HK-2 (cell line): ENCODE data around the gene CTIF.

Experiments
- DNase-seq: peaks from one replicate; pipeline ENCODE4 v3.0.0-alpha.2; 2018; ENCODE audit not compliant: unreplicated experiment

The CTIF gene

DNA sequence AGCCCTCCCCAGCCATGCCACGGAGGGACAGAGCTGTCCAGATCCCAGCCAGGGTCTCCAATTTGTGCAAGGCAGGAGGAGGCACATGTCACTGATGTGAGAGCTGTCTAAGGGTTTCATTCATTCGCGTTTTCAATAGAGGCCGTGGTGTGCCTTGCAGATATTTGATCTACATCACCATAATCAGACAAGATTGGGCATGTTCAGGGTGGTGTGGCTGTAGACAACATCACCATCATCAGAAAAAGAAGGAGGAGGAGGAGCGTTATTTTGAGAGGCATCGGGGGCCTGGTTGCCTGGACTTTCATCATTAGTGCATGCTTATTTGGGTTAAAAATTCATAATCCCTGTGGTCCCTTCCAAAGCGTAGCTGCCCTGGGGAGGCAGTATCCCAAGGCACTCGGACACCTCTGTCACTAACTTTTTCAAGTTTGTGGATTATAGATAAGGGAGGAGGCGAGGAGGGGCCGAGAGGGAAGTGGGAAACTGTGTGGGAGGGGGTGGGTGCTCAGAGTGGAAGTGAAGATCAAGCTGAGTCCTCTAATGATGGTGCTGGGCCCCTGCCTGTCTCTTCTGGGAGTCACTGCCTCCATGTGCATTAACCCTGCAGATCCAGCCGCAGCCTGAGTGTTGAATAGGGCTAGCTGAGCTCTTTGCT lies 194.1 kb downstream of the CTIF start:
- no peak for DNase-seq

DNA sequence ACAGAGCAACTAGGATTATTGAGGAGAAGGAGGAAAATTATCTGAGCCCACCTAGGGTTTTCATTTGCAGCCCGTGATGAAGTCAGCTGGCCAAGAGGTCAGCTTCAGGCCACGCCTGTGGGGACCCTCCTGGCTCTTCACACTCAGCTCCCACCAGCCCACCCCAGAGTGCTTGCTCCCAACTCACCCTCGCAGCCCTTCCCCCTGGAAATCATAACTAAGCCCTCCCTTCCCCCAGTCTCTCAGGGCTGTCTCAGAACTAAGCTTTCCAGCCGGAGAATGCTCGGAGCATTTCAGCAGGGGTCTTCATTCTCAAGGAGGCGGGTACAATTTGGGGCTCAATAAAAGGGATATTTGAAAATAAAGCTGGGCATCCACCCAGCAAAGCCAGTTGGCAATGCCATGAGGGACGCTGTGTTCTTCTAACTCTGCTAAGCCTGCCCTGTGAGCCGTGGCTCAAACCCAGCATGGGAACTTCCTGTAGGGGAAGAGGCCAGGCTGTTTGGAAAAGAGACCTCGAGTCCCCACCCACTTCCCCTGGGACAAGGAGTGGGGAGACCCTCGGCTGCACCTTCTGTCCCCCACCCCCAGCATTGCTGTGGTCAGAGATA lies 194.9 kb downstream of the CTIF start:
- DNase-seq = no peak

DNA sequence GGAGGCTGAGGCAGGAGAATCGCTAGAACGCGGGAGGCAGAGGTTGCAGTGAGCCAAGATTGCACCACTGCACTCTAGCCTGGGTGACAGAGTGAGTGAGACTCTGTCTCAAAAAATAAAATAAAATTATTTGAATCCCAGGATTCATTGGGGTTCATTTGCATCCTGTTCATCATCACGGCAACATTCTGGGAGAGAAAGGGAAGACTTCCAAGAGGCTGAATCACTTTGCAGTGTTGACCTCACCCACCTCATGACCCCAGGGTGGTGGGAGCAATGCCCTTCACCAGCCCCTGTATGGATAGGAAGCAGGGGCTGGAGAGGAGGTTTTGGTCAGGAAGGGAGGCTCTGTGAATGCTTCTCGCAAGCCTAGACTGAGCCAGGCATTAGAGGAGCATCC lies 195.6 kb downstream of the CTIF start:
- DNase-seq = no peak

DNA sequence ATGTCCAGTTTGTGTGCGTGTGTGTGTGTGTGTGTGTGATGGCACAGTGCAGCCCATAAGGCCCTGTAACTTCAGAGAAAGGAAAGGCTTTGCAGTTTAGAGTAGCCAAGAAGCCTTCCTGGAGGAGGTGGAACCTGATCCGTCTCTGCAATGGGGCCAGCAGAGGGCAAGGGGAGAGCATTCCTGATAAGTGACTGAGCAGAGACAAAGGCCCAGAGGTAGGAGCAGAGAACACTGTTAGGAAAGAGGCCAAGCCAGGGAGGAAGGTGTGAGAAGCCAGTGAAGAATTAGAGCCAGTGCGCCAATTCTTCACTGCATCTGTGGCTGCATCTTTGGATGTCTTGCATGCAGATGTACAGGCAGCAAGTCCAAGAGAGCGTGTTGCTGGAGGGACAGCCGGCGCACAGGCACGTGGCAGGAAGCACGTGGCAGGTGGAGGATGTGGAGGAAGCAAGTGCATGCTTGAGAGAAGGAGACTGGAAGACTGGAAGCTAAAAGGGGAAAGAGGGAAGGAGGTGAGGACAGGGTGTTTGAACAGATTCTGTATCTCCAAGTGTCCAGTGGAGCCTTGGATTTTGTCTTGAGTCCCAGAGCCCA lies 196.3 kb downstream of the CTIF start:
- no peak for DNase-seq

DNA sequence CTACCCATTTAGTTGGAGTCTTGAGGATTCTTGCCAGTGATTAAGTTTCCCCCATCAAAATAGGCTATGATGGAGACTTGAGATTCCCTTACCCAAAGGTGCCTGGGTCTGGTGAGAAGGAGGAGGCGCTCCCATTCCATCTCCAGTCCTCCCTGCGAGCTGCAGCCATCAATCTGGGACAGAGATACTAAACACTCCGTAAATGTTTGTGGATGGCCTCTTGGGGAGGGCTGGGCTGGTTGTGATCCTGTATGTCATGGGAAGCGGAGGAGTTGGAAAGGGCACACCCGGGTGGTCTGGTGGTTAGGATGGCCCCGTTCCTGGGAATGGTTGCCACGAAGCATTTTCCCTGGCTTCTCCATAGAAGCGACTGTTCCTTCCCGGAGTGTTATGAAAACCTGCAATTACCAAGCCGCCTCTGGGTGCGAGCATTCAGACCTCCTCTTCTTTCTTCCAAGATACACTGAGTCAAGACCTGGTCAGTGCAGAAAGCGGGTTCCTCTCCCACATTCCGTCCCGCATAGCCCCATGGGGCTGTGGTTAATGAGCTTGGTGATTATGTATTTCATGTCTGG lies 196.9 kb downstream of the CTIF start:
- no peak for DNase-seq

DNA sequence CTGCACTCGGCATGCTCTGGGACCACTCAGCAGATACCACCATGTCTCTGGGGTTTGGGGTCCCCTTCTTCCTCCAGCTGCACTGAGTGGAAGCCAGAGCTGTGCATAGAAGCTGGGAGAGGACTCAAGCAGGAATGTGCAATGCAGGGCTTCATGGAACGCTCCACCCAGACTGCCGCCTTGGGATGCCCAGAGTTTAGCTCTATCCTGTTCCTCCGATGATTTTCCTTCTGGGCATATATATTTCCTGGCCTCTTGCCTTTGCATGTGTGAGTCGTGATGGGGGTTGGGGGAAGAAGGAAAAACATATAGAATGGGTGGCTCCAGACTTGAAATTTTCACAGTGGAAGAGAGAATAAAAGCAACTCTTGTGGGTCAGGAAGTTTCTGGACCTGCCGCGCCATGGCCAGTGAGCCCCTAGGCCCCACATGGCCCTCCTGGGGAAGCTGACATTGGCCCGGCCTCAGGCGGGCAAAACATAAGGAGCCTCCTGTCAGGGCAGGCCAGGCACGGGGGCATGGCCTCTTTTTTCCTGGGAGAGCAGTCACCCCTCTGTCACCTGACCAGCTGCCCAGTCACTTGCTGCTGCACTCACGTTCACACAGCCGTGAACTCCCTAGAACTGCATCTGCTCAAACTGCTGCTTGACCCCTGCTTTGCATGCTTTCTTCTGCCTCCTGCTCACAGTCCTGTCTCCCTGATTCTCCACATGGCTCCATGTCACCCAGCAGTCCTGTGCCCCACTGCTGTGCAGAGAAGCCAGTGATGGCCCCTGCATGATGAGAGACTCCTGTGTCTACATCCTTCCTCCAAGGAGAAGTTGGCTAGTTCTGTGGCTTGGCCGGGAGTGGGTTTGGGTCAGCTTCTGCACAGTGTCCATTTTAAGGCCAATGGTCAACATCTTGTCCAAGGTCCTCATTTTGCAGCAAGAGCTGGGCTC lies 197.8 kb downstream of the CTIF start:
- no peak for DNase-seq

DNA sequence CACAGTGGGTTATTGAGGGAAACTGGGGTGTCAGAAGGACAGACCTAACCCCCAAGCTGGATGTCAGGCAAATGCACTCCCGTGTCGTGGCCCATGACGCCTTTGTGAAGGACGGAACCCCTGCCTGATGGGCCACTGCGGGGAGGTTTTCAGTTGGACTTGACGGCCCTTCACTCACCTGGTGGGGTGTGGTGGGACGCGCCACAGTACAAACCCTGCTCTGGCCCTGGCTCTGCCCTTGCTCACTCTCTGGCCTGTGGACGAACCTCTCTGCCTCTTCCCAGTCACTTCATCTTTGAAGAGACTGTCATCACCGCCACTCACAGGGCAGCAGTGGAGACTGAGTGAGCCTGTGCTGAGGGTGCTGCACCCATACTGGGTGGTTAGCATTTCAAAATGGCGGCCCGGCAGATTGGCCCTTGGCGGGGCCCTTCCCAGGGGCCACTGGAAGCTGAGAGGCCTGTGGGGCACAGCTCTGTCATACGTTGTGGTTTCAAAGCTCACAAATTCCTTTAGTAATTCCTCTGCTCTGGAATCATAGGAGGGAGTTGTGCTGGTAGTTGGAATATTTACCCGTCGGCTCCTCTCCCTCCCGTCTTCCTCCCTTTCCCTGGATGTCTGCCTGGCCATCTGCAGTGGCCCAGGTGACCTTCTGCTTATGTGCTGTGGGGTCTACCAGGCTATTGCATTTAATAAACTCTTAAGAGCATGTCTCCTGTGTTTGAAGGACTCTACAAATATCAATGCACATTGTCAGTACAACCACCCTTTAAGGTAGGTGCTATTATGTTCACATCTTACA lies 200.6 kb downstream of the CTIF start:
- no peak for DNase-seq

DNA sequence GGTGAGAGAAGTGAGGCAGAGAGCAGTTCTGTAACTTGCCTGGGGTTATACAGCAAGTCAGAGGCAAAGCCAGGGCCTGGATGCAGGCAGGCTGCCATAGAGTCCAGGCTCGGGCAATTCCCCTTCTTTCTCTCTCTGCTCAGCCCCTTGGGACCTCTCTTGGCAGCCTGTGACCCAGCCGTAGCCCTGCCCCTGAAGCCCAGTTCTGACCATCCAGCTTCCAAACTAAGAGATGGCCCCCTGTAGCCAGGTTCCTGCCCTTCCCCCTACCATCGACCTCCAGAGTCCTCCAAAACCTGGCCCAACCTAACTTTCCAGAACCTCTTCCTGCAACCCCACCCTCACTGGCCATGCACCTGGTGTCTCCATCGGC lies 201.2 kb downstream of the CTIF start:
- no peak for DNase-seq

DNA sequence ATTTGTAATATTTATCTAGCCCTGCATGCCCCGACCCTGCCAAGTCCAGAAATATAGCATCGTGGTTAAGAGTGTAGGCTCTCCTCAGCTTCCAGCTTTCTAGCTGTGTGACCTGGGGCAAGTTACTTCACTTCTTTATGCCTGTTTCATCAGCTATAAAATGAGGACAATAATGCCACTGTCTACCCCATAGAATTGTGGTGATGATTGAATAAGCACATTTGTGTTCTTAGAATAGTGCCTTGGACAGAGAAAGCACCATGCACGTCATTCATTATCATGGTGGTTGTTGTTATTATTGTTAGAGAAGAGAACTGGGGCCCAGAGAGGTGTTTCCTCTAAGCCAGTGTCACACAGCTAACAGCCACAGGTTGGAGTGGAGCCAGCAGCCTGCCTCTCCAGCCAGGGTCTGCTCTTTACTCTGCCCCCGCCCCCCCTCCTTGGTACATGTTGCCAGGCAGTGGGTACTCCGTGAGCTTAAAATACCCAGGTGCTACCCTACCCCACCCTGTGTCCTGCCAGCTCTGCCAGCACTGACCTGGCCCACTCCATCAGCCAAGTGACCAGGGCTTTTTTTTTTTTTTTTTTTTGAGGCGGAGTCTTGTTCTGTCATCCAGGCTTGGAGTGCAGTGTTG lies 202.1 kb downstream of the CTIF start:
- no peak for DNase-seq

DNA sequence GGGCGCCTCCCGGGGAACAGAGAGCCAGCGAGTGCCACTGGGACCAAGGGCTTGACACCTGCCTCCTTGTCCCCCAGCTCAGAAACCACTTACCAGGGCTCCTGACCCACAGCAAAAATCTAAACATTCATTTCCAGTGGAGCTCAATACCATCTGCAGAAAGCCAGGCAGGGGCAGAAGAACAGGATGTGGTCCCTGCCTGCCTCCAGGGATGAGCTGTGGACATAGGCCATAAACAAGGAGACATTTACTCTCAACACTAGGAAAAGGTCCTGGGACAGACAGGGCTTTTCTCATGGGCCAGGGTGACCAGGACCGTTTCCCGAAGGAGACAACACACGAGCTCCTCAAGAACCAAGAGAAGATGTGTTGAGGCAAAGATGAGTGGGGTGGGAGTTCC lies 203.0 kb downstream of the CTIF start:
- DNase-seq = no peak

DNA sequence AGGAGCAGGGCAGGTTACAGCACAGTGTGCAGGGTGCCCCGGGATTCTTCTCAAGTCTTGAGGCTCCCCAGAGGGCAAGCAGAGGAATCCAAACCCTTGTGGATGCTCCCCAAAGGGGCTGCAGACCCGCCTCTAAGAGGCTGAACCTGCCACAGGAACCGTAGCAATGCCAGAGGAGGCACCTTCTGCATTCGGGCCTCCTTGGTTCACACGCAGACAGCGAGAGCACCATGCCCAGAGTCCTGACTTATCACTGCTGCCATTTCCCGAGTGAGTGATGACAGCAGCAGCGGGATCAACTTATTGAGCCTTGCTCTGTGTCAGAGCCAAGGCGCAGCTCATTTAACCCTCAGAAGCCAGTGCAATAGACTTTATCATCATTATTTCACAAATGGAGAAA lies 203.5 kb downstream of the CTIF start:
- DNase-seq = no peak

DNA sequence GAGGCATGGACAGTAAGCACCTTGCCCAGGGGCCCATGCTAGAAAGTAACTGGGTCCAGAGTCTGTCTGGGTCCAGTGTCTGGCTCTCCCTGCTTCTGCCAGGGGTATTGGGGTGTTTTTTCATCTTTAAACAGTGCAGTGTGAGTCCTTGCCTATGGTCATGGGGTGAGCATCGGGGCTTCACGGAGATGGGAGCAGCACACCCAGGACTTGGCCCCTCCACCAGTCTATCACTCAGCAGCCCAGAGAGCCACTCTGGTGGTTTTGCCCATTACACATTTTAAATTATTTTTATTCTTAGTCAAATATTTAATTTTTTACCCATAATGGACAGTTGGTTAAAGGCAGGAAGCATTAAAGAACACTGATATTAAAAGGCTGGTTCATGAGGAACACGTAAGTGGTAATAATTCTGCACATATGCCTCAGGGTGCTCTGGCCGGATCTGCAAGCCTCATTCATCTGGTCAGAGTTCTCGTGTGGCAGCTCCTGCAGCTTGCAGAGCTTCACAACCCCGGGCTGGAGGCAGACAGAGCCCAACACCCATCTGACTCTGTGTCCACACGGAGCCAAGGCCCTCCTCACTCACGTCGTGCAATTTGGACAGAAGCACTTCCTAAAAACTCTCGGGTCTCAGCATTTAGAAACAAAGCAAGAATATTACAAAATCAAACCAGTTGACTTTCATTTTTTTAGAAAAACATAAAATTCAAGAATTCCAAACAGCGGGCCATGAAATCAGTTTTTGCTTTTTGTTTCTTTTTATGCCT lies 204.1 kb downstream of the CTIF start:
- no peak for DNase-seq

DNA sequence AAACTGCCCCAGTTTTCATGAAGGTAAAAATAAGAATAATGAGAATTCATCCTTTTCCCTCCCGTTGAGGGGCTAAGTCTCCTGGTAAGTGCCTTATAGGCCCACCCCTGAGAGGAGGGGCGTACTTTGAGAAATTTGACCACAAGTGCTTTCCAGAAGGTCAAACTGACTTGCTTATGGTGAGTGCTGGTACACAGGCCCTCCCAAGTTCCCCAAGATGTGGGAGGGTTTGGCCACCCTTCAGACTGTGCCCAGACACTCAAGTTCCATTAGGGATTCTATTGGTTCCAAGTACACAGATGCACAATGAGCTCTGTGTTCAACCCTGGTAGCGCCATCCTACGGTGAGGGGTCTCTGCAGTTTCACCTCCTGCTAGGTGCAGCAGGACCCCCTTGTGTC lies 205.1 kb downstream of the CTIF start:
- DNase-seq = no peak

DNA sequence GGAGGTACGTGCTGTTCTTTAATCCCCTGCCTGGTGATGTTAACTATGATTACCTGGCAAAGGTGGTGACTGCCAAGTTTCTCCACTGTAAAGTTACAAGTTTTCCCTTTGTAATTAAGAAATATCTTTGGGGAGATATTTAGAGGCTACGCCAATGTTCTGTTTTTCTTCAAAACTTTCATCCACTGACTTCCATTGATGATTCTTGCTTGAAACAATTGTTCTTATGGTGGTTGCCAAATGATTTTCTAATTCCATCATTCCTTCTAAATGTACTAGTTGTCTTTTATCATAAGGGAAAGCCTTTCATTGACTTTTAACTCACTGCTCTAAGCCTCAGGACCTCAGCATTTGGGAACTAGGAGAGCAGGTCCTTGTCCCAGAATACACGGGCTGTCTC lies 206.5 kb downstream of the CTIF start:
- DNase-seq = no peak

DNA sequence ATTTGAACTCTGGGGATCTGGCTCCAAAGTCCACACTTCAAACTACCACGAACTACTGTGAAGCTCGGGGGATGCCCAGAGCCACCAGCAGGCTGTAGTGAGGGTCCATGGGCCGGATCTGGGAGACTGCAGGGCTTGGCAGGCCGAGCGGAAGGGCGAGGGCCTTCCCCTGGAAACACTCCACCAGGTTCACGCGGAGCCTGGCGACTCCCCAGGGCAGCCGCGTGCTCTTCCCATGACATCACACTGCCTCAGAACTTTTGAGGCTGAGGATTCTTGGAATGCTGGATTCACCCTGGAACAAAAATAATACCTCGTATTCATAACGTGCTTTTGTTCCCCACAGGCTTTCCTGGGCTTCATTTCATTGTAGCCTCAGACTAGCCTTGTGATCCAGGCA lies 210.9 kb downstream of the CTIF start:
- no peak for DNase-seq

DNA sequence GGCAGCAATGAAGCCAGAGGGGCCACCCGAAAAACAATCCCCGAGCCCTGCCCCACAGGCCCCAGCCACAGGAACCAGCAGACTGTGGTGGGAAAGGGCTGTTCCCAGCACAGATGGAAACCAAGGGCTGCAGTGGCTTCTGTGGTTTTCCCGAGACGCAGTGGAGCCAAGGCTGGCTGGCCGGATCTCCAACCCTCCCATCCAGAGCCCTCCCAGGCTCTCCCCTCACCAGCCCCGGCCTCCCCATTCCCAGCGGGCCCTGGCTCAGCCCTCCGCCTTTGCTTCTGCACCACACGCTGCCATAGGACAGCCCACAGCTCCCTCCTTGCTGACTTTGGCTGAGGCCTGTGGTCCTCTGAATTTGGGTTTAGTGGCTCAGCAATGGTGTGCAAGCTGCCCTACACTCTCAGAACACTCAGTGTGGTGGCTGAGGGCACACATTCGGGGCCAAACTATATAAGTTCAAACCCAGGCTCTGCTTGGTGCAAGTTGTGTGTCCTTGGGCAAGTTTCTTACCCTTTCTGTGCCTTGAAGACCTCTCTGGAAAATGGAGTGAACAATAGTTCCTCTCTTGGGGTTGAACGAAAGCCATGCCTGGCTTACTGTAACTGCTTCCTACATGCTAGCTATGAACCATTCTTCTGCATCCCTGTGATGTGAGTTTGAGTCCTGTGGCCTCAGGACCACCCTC lies 211.8 kb downstream of the CTIF start:
- no peak for DNase-seq

DNA sequence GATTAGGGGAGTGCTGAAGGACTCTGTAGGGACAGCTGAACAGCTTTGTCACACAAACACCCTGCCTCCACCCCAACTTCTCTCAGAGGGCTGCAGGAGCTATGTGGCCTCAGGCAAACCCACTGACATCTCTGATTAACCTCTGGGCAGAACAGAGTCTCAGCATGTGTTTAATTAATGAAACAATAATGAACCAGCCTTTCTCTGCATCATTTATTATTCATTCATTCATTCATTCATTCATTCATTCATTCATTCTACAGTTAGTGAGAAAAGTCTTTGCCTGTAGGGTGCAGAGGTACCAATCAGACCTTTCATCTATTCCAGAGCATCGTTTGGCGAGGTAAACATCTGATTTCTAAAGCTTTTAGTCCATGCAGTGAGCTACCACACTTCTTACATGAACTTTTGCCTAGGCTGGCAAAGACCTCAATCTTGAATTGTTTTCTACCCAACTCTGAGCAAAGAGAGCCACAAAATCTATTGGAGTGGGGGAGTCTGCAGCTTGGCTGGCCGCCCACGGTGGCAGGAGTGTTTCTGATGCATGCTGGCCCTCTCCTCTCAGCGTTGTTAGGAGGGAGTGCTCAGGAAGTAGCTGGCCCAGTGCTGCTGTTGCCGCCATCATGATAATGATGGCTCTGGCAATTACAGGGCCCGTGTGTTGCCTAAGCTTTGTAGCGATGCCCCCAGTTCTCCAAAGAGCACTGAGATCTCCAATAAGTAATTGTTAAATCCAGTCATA lies 213.1 kb downstream of the CTIF start:
- no peak for DNase-seq

DNA sequence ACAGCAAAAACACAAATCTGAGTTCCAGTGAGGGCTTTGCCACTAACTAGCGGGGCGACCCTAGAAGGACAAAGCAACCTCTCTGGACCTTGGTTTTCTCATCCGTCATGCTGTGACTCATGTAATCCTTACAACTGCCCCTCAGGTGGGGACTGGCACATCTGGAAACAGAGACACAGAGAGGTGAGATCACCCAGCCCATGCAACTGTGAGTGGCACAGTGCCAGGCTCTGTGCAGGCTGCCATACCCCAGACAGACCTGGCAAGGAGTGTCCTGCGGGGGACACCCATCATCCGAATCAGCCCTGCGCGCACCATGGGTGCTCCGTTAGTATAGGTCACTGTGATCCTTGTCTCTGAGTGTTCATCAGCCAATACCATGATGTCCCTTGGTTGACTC lies 213.6 kb downstream of the CTIF start:
- DNase-seq = no peak

DNA sequence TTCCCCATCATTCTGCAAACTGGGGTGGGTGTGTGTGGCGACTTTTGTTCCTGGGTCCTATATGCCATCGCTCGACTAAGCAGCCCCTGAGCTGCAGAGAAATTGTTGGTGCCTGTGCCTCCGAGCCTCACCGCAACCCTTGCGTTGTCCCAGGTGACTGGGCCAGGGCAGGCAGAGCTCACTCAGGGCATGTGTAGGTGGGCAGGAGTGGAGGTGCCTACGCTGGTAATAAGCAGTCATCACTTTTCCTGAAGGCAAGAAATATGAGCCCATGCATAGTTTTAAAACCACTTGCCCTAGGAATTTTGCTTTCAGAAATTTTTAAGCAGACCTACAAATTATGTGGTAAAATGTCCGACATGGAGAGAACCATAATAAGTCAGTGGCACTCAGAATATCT lies 214.1 kb downstream of the CTIF start:
- DNase-seq = no peak
